A673 (cell line): ENCODE data around the gene NCAM2.

Experiments
- EZH2 ChIP-seq: fragments of 200-600 bp; sonication (generic); IDR thresholded peaks from 2 replicates; pipeline ENCODE4 v1.6.1; 2017; ENCODE audit warnings: borderline replicate concordance, low read depth, mild to moderate bottlenecking, mixed read lengths, antibody characterized with exemption, low read length; ENCODE audit not compliant: poor library complexity, severe bottlenecking
- TF ChIP-seq, protein P1 (sequence below): fragments of 300-800, 200-600 bp; sonication (generic); conservative IDR thresholded peaks from 2 replicates; pipeline ENCODE4 v1.5.1; 2017; ENCODE audit warnings: low read depth, mild to moderate bottlenecking, antibody characterized with exemption, low read length, moderate library complexity, mixed read lengths

DNA sequence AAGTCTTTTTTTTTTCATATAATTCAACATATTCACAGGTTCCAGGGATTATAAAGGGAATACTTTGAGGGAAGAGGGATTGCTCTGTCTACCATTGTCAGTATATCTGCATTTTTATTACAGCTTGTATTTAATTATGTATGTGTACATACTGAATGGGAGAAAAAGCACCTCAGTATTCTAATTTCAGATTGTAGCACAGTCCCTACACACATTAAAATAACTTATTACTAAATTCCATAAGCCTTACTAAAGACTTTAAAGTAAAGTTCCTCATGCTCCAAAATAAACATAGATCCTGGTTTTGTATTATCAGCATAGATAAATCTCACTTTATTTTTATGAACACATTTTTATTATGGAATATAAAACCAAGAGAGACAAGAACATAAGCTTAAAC lies 134.2 kb downstream of the NCAM2 start:
- TF ChIP-seq, protein P1, sequence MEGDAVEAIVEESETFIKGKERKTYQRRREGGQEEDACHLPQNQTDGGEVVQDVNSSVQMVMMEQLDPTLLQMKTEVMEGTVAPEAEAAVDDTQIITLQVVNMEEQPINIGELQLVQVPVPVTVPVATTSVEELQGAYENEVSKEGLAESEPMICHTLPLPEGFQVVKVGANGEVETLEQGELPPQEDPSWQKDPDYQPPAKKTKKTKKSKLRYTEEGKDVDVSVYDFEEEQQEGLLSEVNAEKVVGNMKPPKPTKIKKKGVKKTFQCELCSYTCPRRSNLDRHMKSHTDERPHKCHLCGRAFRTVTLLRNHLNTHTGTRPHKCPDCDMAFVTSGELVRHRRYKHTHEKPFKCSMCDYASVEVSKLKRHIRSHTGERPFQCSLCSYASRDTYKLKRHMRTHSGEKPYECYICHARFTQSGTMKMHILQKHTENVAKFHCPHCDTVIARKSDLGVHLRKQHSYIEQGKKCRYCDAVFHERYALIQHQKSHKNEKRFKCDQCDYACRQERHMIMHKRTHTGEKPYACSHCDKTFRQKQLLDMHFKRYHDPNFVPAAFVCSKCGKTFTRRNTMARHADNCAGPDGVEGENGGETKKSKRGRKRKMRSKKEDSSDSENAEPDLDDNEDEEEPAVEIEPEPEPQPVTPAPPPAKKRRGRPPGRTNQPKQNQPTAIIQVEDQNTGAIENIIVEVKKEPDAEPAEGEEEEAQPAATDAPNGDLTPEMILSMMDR: no peak
- no peak for TF ChIP-seq EZH2
